Activated CD4-positive, alpha-beta T cell treated with anti-CD3 and anti-CD28 coated beads, Interleukin-2, amount 50 U/mL, for 24 hours (primary cell): ENCODE data around the gene OGFOD3.
"Not testable (repeated sequence)": the region's sequence is repeated elsewhere in the genome, so short reads cannot be mapped to it uniquely, and the experiment has no call there.

Experiments used
- DNase-seq, 2 donors: peaks; one replicate each; pipeline ENCODE4 v3.0.0-alpha.2; 2020; ENCODE audit warnings: low read depth in 1 of 2, low spot score in 1 of 2

The OGFOD3 gene

DNA sequence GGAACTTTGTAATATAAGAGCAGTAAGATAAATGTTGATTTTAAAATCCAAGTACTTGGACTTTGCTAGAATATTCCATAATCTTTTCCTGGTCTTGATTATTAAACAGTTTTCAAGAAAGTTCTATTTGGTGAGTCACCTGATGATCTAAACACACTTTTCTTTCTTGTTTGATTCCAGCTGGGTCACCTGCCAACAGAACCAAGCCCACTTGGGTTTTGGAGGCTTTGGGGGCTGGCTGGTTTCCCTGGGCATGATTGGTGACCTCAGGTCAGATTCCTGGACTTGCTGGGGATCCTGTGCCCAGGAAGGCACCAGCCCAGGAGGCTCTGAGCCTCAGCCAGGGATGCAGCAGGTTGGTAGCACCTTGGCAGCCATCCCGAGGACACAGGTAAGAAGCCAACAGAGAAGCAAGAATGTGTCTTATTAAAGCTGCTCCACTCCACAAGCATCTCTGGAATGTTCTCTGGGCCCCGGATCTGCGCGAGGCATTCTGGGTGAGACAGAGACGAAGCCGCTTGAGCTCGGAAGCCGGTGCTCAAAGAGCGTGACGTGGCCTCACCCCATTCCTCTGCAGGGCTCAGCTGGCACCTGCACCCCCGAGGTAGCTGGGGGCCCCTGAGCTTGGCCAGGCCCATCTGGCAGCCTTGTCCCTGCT is 62.5 kb downstream of the OGFOD3 start:
- no peak for DNase-seq

GRCh38 chr17:82354804-82355308 is 63.5 kb downstream of the OGFOD3 start:
- no peak for DNase-seq

DNA sequence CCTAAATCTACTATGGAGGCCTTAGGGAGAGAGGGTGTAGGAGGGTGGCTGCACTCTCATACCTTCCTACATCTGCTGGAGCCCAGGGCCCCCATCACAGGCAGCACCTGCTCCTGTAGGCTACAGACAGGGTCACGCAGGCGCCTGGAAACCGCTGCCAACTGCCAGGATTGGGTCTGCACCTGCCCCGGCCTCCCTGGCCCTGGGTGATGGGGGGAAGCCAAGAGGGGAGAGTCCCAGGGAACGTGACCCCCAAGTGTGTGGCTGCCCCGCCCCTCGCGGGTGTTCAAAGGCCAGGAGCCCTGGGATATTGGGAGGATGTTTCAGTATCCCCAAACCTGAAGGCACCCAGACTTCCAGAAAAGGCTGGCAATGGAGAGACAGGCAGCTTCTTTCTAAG is 64.9 kb downstream of the OGFOD3 start:
- no peak for DNase-seq

GRCh38 chr17:82351713-82352488 is 66.5 kb downstream of the OGFOD3 start:
- DNase-seq: peak; percentile 64 to 83

- no peak for DNase-seq
Measured at GRCh38 chr17:82351254-82351712, 67.1 kb downstream of the OGFOD3 start.

GRCh38 chr17:82350182-82351030 is 68.0 kb downstream of the OGFOD3 start:
- DNase-seq: peak in 1 of 2 donors; percentile 28

DNA sequence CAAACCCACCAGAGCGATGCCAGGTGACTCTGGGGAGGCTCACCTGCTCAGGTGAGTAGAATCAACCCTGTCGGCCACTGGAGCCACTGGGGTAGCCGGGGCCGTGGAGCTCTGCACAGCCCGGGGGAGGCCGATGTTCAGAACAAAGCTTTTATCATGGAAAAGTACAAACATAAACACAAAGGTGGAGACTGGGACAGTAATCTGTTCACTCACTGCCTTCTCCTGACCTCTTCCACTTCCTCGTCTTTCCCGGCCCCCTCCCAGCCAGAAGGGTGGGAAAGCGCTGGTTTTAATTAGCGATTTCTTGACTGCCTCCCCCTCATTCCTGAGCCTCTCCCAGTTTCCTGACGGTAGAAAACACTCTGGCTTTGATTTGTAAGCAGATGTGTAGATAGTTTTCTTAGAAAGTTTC is 69.1 kb downstream of the OGFOD3 start:
- DNase-seq: no peak

- DNase-seq: no peak
Measured at GRCh38 chr17:82348866-82349265, 69.5 kb downstream of the OGFOD3 start.

DNA sequence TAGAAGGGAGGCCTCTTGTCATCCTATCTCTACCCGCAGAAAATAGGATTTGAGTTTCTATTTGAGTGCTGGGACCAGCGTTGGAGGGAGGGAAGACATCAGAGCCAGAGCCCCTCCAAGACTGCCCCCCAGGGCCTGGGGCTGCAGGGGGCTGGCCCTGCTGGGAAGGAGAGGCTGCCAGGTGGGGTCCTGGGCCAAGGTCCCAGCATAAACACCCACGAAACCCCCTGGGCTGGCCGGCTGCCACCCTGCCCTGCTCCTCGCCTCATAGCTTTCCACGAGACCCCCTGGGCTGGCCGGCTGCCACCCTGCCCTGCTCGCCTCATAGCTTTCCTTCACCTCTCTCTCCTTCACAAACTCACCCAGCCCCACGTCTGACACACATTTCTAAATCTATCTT is 70.0 kb downstream of the OGFOD3 start:
- DNase-seq: no peak

GRCh38 chr17:82347994-82348393 is 70.4 kb downstream of the OGFOD3 start:
- not testable (repeated sequence) for DNase-seq

DNA sequence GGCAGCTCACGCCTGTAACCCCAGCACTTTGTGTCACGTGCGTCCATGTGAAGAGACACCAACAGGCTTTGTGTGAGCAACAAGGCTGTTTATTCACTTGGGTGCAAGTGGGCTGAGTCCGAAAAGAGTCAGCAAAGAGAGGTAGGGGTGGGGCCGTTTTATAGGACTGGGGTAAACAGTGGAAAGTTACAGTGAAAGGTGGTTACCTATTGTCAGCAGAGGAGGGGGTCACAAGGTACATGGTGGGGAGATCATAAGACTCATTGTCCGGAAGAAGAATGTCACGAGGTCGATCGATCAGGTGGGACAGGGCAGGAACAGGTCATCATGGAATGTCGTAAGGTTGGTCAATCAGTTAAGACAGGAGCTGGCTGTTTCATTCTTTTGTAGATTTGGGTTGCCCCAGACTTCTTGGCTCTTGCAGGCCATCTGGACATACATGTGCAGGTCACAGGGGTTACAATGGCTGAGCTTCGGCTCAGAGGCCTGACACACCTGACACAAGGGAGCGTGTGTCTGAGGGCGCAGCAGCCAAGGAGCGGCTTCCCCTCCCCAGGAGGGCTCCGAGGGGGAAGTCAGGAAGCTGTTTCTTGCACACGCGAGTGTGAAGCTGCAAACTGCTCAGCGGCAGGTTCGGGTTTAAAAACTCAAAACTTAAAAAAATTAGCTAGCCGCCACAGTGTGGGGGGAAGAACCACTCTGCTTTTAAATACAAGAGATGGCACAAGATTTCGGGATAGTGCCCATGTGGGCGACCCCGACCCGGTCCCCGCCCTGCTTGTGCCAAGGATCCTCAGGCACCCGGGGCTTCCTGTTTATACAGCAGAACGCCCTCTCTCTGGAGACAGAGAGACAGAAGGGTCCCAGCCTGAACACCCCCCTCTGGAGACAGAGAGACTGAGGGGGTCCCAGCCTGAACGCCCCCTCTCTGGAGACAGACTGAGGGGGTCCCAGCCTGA is 71.8 kb downstream of the OGFOD3 start:
- DNase-seq: no peak

GRCh38 chr17:82345151-82345976 is 73.0 kb downstream of the OGFOD3 start:
- DNase-seq: no peak

DNA sequence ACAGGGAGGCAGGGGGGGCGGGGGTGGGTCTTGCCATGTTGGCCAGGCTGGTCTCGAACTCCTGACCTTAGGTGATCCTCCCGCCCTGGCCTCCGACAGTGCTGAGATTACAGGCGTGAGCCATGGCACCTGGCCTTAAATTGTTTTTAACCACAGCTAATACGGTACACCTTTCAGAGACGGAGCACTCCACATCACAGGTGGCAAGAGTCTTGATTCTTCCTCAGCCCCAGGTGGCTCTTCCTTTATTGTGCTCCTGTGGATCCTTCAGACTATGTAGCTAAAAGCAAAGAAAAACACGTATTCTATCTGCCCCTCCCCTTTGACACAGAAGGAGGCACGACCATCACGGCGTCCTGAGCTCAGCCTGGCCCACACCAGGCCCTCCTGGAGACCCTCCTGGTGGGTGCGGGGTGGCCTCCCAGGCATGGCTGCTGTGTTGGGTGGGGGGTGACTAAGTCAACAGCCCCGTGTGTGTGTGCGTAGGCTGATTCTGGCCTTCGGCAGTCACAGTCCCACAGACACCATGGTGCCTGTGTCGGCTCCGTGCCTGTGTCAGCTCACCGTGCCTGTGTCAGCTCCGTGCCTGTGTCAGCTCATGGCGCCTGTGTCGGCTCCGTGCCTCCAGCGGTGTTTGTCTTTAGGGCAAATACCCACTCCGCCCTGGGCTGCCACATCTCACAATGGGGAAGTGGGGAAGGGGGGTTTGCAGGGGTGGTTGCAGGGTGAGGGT is 74.0 kb downstream of the OGFOD3 start:
- DNase-seq: no peak

GRCh38 chr17:82343560-82343959 is 74.8 kb downstream of the OGFOD3 start:
- no peak for DNase-seq

DNA sequence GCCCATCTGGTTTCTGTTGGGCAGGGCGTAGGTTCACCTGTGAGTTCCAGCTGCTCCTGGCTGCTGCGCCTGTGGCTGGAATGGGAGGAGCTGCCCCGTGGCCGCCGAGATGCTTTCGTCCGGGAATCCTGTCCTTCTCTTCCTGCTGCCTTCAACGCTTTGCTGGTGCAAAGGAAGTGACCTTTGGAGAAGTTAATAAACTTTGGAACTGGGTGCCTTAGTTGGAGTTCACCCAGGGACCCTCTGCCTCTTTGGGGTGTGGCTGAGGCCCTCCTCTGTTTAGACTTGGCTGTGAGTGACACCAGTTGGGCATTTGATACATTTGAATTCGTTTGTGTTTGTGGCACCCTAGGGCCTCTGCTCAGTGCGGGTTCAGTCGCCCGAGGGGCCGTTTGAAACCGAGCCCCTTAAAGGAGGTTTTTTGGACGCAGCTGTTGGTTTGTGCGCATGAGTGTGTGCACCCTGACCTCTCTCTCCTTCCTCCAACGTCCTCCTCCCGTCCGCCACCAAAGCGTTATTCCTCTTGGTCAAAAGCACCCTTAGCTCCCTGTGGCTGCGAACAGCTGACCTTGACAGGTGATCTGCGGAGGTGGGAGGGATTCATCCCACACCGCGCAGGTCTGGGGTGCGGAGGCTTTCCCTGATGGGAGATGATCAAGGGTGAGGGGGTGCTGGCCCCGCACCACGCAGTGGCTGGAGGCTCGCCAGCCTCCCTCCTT is 75.9 kb downstream of the OGFOD3 start:
- DNase-seq: no peak

- DNase-seq: no peak
Measured at GRCh38 chr17:82339634-82340580, 78.5 kb downstream of the OGFOD3 start.
